ENCODE data around the gene SLC6A18.

SLC6A18 gene

GRCh38 chr5:1246711-1247431 lies 21.7 kb downstream of the SLC6A18 start (continued):
- TF ChIP-seq PATZ1 (tag by site-specific recombination; IDR thresholded peaks at IDR 0.05) (peak; percentile 49), ZNF747 (tag by site-specific recombination; IDR thresholded peaks at IDR 0.05) (no peak), ZNF391 (tag by site-specific recombination; IDR thresholded peaks at IDR 0.05; ENCODE audit: borderline replicate concordance, low read depth) (no peak), ZNF140 (tag by site-specific recombination; IDR thresholded peaks at IDR 0.05) (no peak), YY2 (tag by site-specific recombination; IDR thresholded peaks at IDR 0.05) (no peak), KLF16 (tag by site-specific recombination; IDR thresholded peaks at IDR 0.05) (no peak), HOXC10 (CRISPR knock-in tag; IDR thresholded peaks at IDR 0.05) (no peak), ZNF433 (tag by site-specific recombination; IDR thresholded peaks at IDR 0.05; ENCODE audit: low read depth) (no peak), ZNF26 (tag by site-specific recombination; IDR thresholded peaks at IDR 0.05) (no peak), ZNF654 (tag by site-specific recombination; IDR thresholded peaks at IDR 0.05; ENCODE audit: low read depth) (no peak), IKZF3 (tag by site-specific recombination; IDR thresholded peaks at IDR 0.05) (0 out of 2 replicates have a peak, but pooled peaks have one; percentile 55), ZNF416 (tag by site-specific recombination; IDR thresholded peaks at IDR 0.05) (no peak), ZNF514 (tag by site-specific recombination; IDR thresholded peaks at IDR 0.05) (no peak), ZNF341 (tag by site-specific recombination; IDR thresholded peaks at IDR 0.05; ENCODE audit: low read depth) (no peak), ZNF548 (tag by site-specific recombination; IDR thresholded peaks at IDR 0.05) (no peak), OSR2 (tag by site-specific recombination; IDR thresholded peaks at IDR 0.05) (no peak), ZBTB44 (tag by site-specific recombination; IDR thresholded peaks at IDR 0.05) (no peak), ZNF248 (tag by site-specific recombination; IDR thresholded peaks at IDR 0.05) (no peak), ZNF398 (tag by site-specific recombination; IDR thresholded peaks at IDR 0.05) (peak; percentile 69), KLF17 (tag by site-specific recombination; IDR thresholded peaks at IDR 0.05) (peak; percentile 97), ZNF571 (tag by site-specific recombination; IDR thresholded peaks at IDR 0.05) (no peak), ZNF521 (tag by site-specific recombination; IDR thresholded peaks at IDR 0.05) (no peak), PRDM4 (tag by site-specific recombination; IDR thresholded peaks at IDR 0.05) (no peak), ZBTB21 (tag by site-specific recombination; IDR thresholded peaks at IDR 0.05) (no peak), ZNF830 (tag by site-specific recombination; IDR thresholded peaks at IDR 0.05; ENCODE audit: low read depth) (no peak), ZNF423 (tag by site-specific recombination; IDR thresholded peaks at IDR 0.05) (no peak), ZNF785 (tag by site-specific recombination; IDR thresholded peaks at IDR 0.05) (no peak), ZNF114 (tag by site-specific recombination; IDR thresholded peaks at IDR 0.05) (no peak), ZNF768 (tag by site-specific recombination; IDR thresholded peaks at IDR 0.05) (no peak), ZNF335 (tag by site-specific recombination; conservative IDR thresholded peaks at IDR 0.05) (peak; percentile 64)
